ENCODE measurements around the gene GATA6. TPM values are rescaled to one million over a fixed set of nuclear protein-coding genes. Genes with fewer than 3 reads are reported as not detected.

GATA6 gene
- total and polyA plus RNA-seq, 7 donors = 2.5 to 16.2 (median 13.6) TPM

GRCh38 chr18:22167471-22168241, 1.7 kb upstream of the GATA6 start:
- H3K27ac ChIP-seq = peak overlapping the region in 2 of 4 donors; percentile 83 to 95
- H3K4me3 ChIP-seq = peak overlapping the region in 3 of 4 donors; percentile 73 to 78 (median 76)
- no peak for DNase-seq
- H3K4me1 ChIP-seq = peaks cover 0 to 54% (median 44%) of the 10 kb centered on the region in 4 donors
- TF ChIP-seq POLR2AphosphoS5 (IDR thresholded peaks at IDR 0.05) (peak in 3 of 4 donors; percentile 54 to 80 (median 68)), POLR2A (IDR thresholded peaks at IDR 0.05) (no peak)
- 2 to 5% methylated on average over 34 of the region's 34 CpGs for WGBS, 2 donors
- intact Hi-C loops (cut with DNase I) = loop anchor here (5.0 to 10.0 kb wide), 4 partner anchors 180 to 765 kb away; partner anchors contain the start of gene RBBP8
- H3K9me3 ChIP-seq = no peaks in the 10 kb centered on the region
- H3K27me3 ChIP-seq = peaks cover 39 to 96% (median 66%) of the 10 kb centered on the region in 3 donors
- H3K36me3 ChIP-seq = no peaks in the 10 kb centered on the region

- no peaks in the 10 kb centered on the region for H3K36me3 ChIP-seq
- peak overlapping the region in 3 of 4 donors; percentile 80 to 95 (median 83) for H3K27ac ChIP-seq
- no peak for DNase-seq
- H3K9me3 ChIP-seq = no peaks in the 10 kb centered on the region
- H3K4me1 ChIP-seq = peaks cover 0 to 54% (median 44%) of the 10 kb centered on the region in 4 donors
- peak overlapping the region; percentile 57 to 78 (median 74) for H3K4me3 ChIP-seq
- peaks cover 39 to 96% (median 66%) of the 10 kb centered on the region in 3 donors for H3K27me3 ChIP-seq
- WGBS, 2 donors = 2 to 5% methylated on average over 36 of the region's 36 CpGs
- peak in 1 of 4 experiments; percentile 20 for TF ChIP-seq CTCF (IDR thresholded peaks at IDR 0.05)
- no peak for TF ChIP-seq POLR2A (IDR thresholded peaks at IDR 0.05)
- TF ChIP-seq EP300 (IDR thresholded peaks at IDR 0.05) = no peak
- intact Hi-C loops (cut with DNase I) = loop anchor here (5.0 to 10.0 kb wide), 4 partner anchors 179 to 764 kb away; partner anchors contain the start of gene RBBP8
Observed at GRCh38 chr18:22168360-22168921, 948 bp upstream of the GATA6 start.

GRCh38 chr18:22169889-22170420, 566 bp downstream of the GATA6 start:
- H3K27me3 ChIP-seq = peaks cover 31 to 95% (median 51%) of the 10 kb centered on the region in 3 donors
- 1% methylated on average over 49 of the region's 49 CpGs for WGBS, 2 donors
- TF ChIP-seq POLR2A (IDR thresholded peaks at IDR 0.05) (no peak), EP300 (IDR thresholded peaks at IDR 0.05) (no peak), CTCF (IDR thresholded peaks at IDR 0.05) (no peak), POLR2AphosphoS5 (IDR thresholded peaks at IDR 0.05) (no peak)
- intact Hi-C loops (cut with DNase I) = loop anchor here (1.0 to 10.0 kb wide), 5 partner anchors 177 to 762 kb away; partner anchors contain the start of gene RBBP8
- no peaks in the 10 kb centered on the region for H3K36me3 ChIP-seq
- peak overlapping the region; percentile 57 to 78 (median 74) for H3K4me3 ChIP-seq
- H3K9me3 ChIP-seq = no peaks in the 10 kb centered on the region
- peaks cover 0 to 50% (median 44%) of the 10 kb centered on the region in 4 donors for H3K4me1 ChIP-seq
- peak overlapping the region; percentile 80 to 95 (median 86) for H3K27ac ChIP-seq
- no peak for DNase-seq

- Histone ChIP-seq H3K27me3 (peaks cover 25 to 95% (median 46%) of the 10 kb centered on the region in 3 donors), H3K27ac (peak overlapping the region; percentile 80 to 95 (median 86)), H3K9me3 (no peaks in the 10 kb centered on the region), H3K36me3 (no peaks in the 10 kb centered on the region), H3K4me1 (peaks cover 0 to 45% (median 40%) of the 10 kb centered on the region in 4 donors), H3K4me3 (peak overlapping the region; percentile 57 to 78 (median 74))
- DNase-seq = peak; percentile 77
- intact Hi-C loops (cut with DNase I) = loop anchor here (1.0 kb wide), 1 partner anchor 389 kb away; no protein-coding TSS in a partner anchor
- WGBS, 2 donors = 1% methylated on average over 66 of the region's 66 CpGs
- TF ChIP-seq EP300 (IDR thresholded peaks at IDR 0.05) (no peak), POLR2A (IDR thresholded peaks at IDR 0.05) (no peak), CTCF (IDR thresholded peaks at IDR 0.05) (no peak), POLR2AphosphoS5 (IDR thresholded peaks at IDR 0.05) (peak in 2 of 4 donors; percentile 37 to 56)
Observed at GRCh38 chr18:22170421-22171257, 1.2 kb downstream of the GATA6 start.
